Breast epithelium (tissue), 4 donors: ENCODE results near the gene CBFA2T2. TPM values are rescaled to one million over a fixed set of nuclear protein-coding genes. Genes with fewer than 3 reads are reported as not detected.
A peak's percentile ranks its signal among the peaks of the same experiment; 100 is the strongest.

Experiments used
- DNase-seq, 2 donors: peaks; one replicate each; pipeline ENCODE4 v3.0.0-alpha.2; 2019; ENCODE audit warnings: low spot score in 2 of 2
- H3K27ac ChIP-seq, 2 donors: fragments of 200-600 bp; sonication (generic) in 1 of 2; one replicate each; pipeline ENCODE4 v1.5.1; 2016 to 2019; ENCODE audit warnings: mild to moderate bottlenecking in 1 of 2
- H3K27me3 ChIP-seq, 2 donors: fragments of 200-600 bp; sonication (generic) in 1 of 2; one replicate each; pipeline versions ENCODE4 v1.5.1 to v1.6.0; 2017 to 2019; ENCODE audit warnings: control low read depth in 1 of 2, mild to moderate bottlenecking in 1 of 2
- H3K36me3 ChIP-seq: fragments of 200-600 bp; one replicate; pipeline ENCODE4 v1.5.1; 2019
- H3K4me1 ChIP-seq, 2 donors: fragments of 200-600 bp; sonication (generic); one replicate each; pipeline ENCODE4 v1.5.1; 2016 to 2019; ENCODE audit warnings: control low read depth in 1 of 2
- H3K4me3 ChIP-seq, 3 donors: fragments of 200-600 bp; sonication (generic); 1 replicate in 2 of 3; 2 replicates in 1 of 3; pipeline ENCODE4 v1.5.1; 2016 to 2019; ENCODE audit warnings: mild to moderate bottlenecking in 3 of 3, moderate library complexity in 2 of 3
- H3K9me3 ChIP-seq, 2 donors: fragments of 200-600 bp; sonication (generic) in 1 of 2; one replicate each; pipeline ENCODE4 v1.5.1; 2016 to 2019; ENCODE audit warnings: control low read depth in 1 of 2
- POLR2A ChIP-seq: fragments of 450-650 bp; IDR thresholded peaks from one replicate; pipeline ENCODE4 v1.6.1; 2016; ENCODE audit warnings: antibody characterized with exemption, mild to moderate bottlenecking, moderate library complexity
- POLR2AphosphoS5 ChIP-seq, 3 donors: sonication (generic); formaldehyde crosslinking; IDR thresholded peaks; one replicate each; pipeline ENCODE4 v1.6.1; 2017; ENCODE audit warnings: antibody characterized with exemption in 3 of 3
- intact Hi-C: fragments of 100-400 bp; cut with DNase I; formaldehyde crosslinking; loops from one replicate; pipeline ENCODE4 v1.15.1; 2023; ENCODE audit warnings: low total_unique reads
- total RNA-seq, 3 donors: library from RNA; depleted of rRNA; stranded (reverse); fragments of >200 nt; gene quantifications; one replicate each; pipeline ENCODE4 v1.1.0, GENCODE V29; 2016
- TF ChIP-seq, protein P1 (sequence below), 3 donors: fragments of 450-650 bp; IDR thresholded peaks; one replicate each; pipeline ENCODE4 v1.5.1; 2016 to 2017; ENCODE audit warnings: antibody characterized with exemption in 3 of 3, mild to moderate bottlenecking in 3 of 3, moderate library complexity in 3 of 3

CBFA2T2 gene
- total RNA-seq, 3 donors from 2014 or later: 10.9 to 20.9 (median 17.0) TPM

DNA sequence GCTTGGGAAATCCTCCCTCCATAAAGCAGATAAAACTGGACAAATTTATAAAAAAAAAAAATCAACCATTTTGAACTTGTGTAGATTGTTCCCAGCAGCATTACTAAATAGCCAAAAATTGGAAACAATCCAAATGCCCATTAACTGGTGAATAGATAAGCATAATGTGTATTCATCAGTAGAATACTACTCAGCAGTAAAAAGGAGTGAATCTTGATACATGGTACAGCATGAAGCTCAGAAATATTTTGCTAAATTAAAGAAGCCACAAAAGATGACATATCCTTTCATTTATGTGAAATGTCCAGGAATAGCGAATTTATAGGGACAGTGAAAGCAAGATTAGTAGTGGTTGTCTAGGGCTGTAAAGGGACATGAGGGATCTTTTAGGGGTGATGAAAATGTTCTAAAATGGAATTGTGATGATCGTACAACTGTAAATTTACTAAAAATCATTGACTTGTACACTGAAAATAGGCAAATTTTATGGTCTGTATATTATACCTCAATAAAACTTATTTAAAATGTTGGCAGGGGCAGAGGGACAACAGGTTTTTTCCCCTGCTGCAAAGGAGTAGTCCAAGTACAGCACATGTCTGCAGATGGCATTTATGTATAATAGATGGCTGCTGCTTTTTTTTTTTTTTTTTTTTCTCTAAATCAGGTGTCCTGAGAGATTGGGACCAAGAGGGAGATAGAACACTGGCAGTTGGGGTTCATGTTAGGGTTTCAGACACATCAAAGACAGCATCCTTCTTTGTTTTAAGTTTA lies 59.5 kb downstream of the CBFA2T2 start:
- H3K9me3 ChIP-seq: no peaks in the 10 kb centered on the region
- H3K4me3 ChIP-seq: no peak overlapping the region
- no peak for DNase-seq
- no peaks in the 10 kb centered on the region for H3K27me3 ChIP-seq
- TF ChIP-seq POLR2A: no peak
- TF ChIP-seq, protein P1, sequence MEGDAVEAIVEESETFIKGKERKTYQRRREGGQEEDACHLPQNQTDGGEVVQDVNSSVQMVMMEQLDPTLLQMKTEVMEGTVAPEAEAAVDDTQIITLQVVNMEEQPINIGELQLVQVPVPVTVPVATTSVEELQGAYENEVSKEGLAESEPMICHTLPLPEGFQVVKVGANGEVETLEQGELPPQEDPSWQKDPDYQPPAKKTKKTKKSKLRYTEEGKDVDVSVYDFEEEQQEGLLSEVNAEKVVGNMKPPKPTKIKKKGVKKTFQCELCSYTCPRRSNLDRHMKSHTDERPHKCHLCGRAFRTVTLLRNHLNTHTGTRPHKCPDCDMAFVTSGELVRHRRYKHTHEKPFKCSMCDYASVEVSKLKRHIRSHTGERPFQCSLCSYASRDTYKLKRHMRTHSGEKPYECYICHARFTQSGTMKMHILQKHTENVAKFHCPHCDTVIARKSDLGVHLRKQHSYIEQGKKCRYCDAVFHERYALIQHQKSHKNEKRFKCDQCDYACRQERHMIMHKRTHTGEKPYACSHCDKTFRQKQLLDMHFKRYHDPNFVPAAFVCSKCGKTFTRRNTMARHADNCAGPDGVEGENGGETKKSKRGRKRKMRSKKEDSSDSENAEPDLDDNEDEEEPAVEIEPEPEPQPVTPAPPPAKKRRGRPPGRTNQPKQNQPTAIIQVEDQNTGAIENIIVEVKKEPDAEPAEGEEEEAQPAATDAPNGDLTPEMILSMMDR (IDR thresholded peaks at IDR 0.05): no peak
- TF ChIP-seq POLR2AphosphoS5 (IDR thresholded peaks at IDR 0.05): no peak
- no peak overlapping the region for H3K27ac ChIP-seq
- no peaks in the 10 kb centered on the region for H3K36me3 ChIP-seq
- intact Hi-C loops: no loop called here
- no peaks in the 10 kb centered on the region for H3K4me1 ChIP-seq

DNA sequence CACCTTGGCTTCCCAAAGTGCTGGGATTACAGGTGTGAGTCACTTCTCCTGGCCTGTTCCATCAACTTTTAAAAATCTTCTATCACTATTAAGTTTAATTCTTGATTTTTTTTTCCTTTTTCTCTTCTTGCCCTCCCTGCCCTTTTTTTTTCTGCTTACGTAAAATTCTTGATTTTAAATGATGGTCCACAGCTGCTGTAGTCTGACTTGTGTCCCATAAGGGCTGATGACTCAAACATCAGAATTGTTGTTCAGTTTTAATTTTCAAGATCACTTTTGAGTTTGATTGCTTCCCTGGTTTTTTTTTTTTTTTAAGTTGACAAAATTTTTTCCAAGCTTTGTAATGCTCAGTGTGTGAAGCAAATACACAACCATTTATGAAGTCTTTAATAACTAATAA lies 61.9 kb downstream of the CBFA2T2 start:
- H3K27ac ChIP-seq: no peak overlapping the region
- no peaks in the 10 kb centered on the region for H3K4me1 ChIP-seq
- no peak overlapping the region for H3K4me3 ChIP-seq
- H3K27me3 ChIP-seq: no peaks in the 10 kb centered on the region
- TF ChIP-seq, protein P1 (IDR thresholded peaks at IDR 0.05): no peak
- TF ChIP-seq POLR2AphosphoS5 (IDR thresholded peaks at IDR 0.05) (no peak), POLR2A (no peak)
- no peak for DNase-seq
- intact Hi-C loops: no loop called here
- H3K9me3 ChIP-seq: no peaks in the 10 kb centered on the region
- no peaks in the 10 kb centered on the region for H3K36me3 ChIP-seq

DNA sequence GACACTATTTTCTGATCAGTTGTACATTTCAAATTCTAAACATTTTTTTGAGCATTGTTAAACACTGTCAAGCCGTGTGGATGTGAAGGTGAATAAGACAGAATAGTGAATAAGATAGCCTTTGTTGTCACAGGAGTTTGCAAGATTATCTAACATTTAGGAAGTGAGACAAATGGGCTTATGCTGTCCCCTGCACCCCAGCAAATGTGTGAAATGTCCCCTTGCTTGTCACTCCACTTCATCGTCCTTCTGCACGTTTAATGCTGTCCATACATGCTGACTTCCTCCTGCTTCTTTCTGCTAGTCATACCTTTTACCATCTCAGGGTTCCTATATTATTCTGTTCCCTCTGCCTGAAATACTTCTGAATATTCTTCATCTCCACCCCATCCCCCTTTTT lies 62.6 kb downstream of the CBFA2T2 start:
- intact Hi-C loops: no loop called here
- no peak for DNase-seq
- H3K27me3 ChIP-seq: no peaks in the 10 kb centered on the region
- H3K27ac ChIP-seq: no peak overlapping the region
- no peak overlapping the region for H3K4me3 ChIP-seq
- no peaks in the 10 kb centered on the region for H3K36me3 ChIP-seq
- H3K9me3 ChIP-seq: no peaks in the 10 kb centered on the region
- H3K4me1 ChIP-seq: no peaks in the 10 kb centered on the region
- TF ChIP-seq, protein P1 (IDR thresholded peaks at IDR 0.05): no peak
- TF ChIP-seq POLR2A (no peak), POLR2AphosphoS5 (IDR thresholded peaks at IDR 0.05) (no peak)

DNA sequence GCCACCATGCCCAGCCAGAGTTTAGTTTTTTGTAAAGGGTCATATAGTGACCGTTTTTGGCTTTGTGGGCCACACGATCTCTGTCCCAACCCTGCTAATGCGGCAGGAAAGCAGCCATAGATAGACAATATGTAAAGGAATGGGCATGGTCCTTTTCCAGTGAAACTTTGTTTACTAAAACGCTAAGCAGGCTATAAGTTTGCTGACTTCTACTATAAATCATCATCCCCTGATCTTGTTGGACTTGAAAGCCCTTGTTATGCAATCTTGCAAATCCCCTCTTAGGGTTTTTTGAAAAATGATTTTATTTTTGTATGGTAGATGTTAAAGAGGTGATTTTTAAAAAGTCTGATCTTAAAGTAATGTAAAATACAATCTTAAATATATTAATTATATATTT lies 63.6 kb downstream of the CBFA2T2 start:
- no peak for DNase-seq
- no peaks in the 10 kb centered on the region for H3K4me1 ChIP-seq
- no peaks in the 10 kb centered on the region for H3K36me3 ChIP-seq
- H3K27me3 ChIP-seq: no peaks in the 10 kb centered on the region
- no peak overlapping the region for H3K27ac ChIP-seq
- TF ChIP-seq POLR2AphosphoS5 (IDR thresholded peaks at IDR 0.05) (no peak), POLR2A (no peak)
- TF ChIP-seq, protein P1 (IDR thresholded peaks at IDR 0.05): no peak
- intact Hi-C loops: no loop called here
- no peak overlapping the region for H3K4me3 ChIP-seq
- H3K9me3 ChIP-seq: no peaks in the 10 kb centered on the region

DNA sequence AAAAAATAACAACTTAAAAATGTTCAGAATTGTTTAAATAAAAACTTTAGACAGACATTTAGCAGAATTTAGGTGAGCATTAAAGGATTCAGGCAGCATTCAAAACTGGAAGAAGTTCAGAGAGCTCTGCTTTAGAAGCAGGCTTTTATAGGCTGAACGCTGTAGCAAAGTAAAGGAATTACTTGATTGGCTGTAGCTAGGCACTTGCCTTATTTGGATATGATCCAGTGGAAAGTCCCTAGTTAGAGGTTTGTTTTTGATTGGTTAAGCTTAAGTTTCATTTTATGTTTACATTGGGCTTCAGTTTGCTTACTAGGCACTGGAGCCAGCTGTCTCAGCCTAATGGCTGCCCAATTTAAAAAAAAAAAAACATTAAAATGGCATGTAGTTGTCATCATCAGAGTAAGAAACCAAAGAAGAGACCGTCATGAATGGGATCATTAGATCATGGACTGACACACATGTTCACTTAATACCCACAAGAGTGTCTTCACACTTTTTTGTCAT lies 65.1 kb downstream of the CBFA2T2 start:
- Histone ChIP-seq H3K4me3 (no peak overlapping the region), H3K4me1 (no peaks in the 10 kb centered on the region), H3K36me3 (no peaks in the 10 kb centered on the region), H3K9me3 (no peaks in the 10 kb centered on the region), H3K27ac (peak overlapping the region in 1 of 2 donors; percentile 51), H3K27me3 (no peaks in the 10 kb centered on the region)
- intact Hi-C loops: no loop called here
- no peak for DNase-seq
- TF ChIP-seq POLR2AphosphoS5 (IDR thresholded peaks at IDR 0.05) (no peak), POLR2A (no peak)
- TF ChIP-seq, protein P1 (IDR thresholded peaks at IDR 0.05): no peak
